Heart right ventricle (tissue), 16 donors: Measurements from ENCODE around the gene PTPRN2. TPM values are rescaled to one million over a fixed set of nuclear protein-coding genes. Genes with fewer than 3 reads are reported as not detected.

ENCODE experiments used
- ATAC-seq, 8 donors: fragments of 200-7000 bp; cut with Tn5 transposase; one replicate each; pipeline ENCODE4 v1.9.1; 2020; ENCODE audit warnings: mild to moderate bottlenecking in 8 of 8, moderate library complexity in 8 of 8, moderate number of reproducible peaks in 1 of 8
- DNase-seq, 2 donors: peaks; one replicate each; pipeline ENCODE4 v3.0.0-alpha.2; 2020
- H3K27ac ChIP-seq, 10 donors: fragments of 200-600 bp; sonication (generic) in 2 of 10; one replicate each; pipeline versions ENCODE4 v1.5.0 to v1.8.0; 2020 to 2022; ENCODE audit warnings: mild to moderate bottlenecking in 3 of 10
- H3K27me3 ChIP-seq, 7 donors: fragments of 200-600 bp; one replicate each; pipeline ENCODE4 v1.8.0; 2021 to 2022; ENCODE audit warnings: mild to moderate bottlenecking in 2 of 7
- H3K36me3 ChIP-seq, 9 donors: fragments of 200-600 bp; sonication (generic) in 1 of 9; one replicate each; pipeline versions ENCODE4 v1.5.0 to v1.8.0; 2020 to 2022; ENCODE audit warnings: mild to moderate bottlenecking in 2 of 9
- H3K4me1 ChIP-seq, 9 donors: fragments of 200-600 bp; sonication (generic) in 1 of 9; one replicate each; pipeline versions ENCODE4 v1.5.0 to v1.8.0; 2020 to 2022; ENCODE audit warnings: mild to moderate bottlenecking in 4 of 9
- H3K4me3 ChIP-seq, 10 donors: fragments of 200-600 bp; sonication (generic) in 2 of 10; one replicate each; pipeline versions ENCODE4 v1.5.0 to v1.8.0; 2020 to 2022; ENCODE audit warnings: mild to moderate bottlenecking in 7 of 10, moderate library complexity in 2 of 10
- H3K9me3 ChIP-seq, 11 donors: fragments of 200-600 bp in 10 of 11; sonication (generic) in 2 of 11; one replicate each; pipeline versions ENCODE4 v1.5.0 to v1.8.0; 2013 to 2022; ENCODE audit warnings: mild to moderate bottlenecking in 2 of 11, control low read depth in 1 of 11, moderate library complexity in 1 of 11
- CTCF ChIP-seq, 9 donors: fragments of 200-600 bp; sonication (generic) in 2 of 9; IDR thresholded peaks; one replicate each; pipeline versions ENCODE4 v1.5.0 to v1.8.0; 2021 to 2022; ENCODE audit warnings: antibody characterized with exemption in 9 of 9, mild to moderate bottlenecking in 5 of 9, moderate library complexity in 1 of 9
- WGBS, 2 donors: extraction: QIAGEN DNeasy Blood & Tissue Kit; methylation state at CpG; one replicate each; pipeline ENCODE4 v1.1.7; 2013; ENCODE audit warnings: inconsistent platforms in 1 of 2; 5-methylcytosine and 5-hydroxymethylcytosine counted together
- intact Hi-C, 10 donors: fragments of 100-400 bp; cut with DNase I; formaldehyde crosslinking; loops; one replicate each; pipeline versions ENCODE4 v1.11.1 to v1.14.2; 2022
- polyA plus RNA-seq, 2 donors: library from polyadenylated mRNA; stranded (reverse); fragments of 200-250 nt; gene quantifications; one replicate each; pipeline ENCODE4 v1.2.3, GENCODE V29; 2013
- total RNA-seq, 10 donors: library from RNA; stranded (reverse); fragmentation: NEBNext Ultra II Directional in 3 of 10; extraction: Animal tissue kit (Norgen Biotek cat#: 25700) in 3 of 10; gene quantifications; one replicate each; pipeline versions ENCODE4 v1.2.1 to v1.2.4, GENCODE V29; 2021 to 2023
- donor health status: Arrhythmogenic right ventricular cardiomyopathy.
- donor health status: ischemic (EF 13 %, LVEDD 7.1; RV severe dilation, severe dysfunction).
- donor health status: healthy with polysubstance abuse.
- donor health status: DM: no; HTN: yes; CAD: no.
- donor health status: DM: no; HTN: no; CAD: no.
- donor health status: ischemic (EF 25% LVEDD 6.9; RV normal size, moderate dysfunction).
- donor health status: ischemic (EF 25% LVEDD 5.7; RV mildly dilated, moderate dysfunction).
- donor health status: healthy.
- donor health status: DM: yes; HTN: yes; CAD: no.
- donor health status: Ischemic cardiomyopathy.
- donor health status: ischemic (EF 35%, LVEDD 5.7; RV mildly dilated, moderate dysfunction).
- donor health status: nonischemic (EF 11% LVEDD 7.7; RV severe dilation, severe dysfunction).
- donor health status: DM: yes; HTN: yes; CAD: no.
- donor health status: PGD.
- donor health status: ischemic (EF 29% LVEDD 5.4; RV normal size, mild dysfunction).
- donor health status: nonischemic (EF 23%, LVEDD 6.1; RV moderate dilation, normal function).

The PTPRN2 gene
- total and polyA plus RNA-seq, 12 donors = 0.82 to 1.8 (median 1.3) TPM

- ATAC-seq = no peak
- Histone ChIP-seq H3K9me3 (peaks cover 0 to 39% (median 7%) of the 10 kb centered on the region in 11 donors), H3K4me3 (no peak overlapping the region), H3K27me3 (peaks cover 0 to 4% (median 0%) of the 10 kb centered on the region in 7 donors), H3K36me3 (no peaks in the 10 kb centered on the region), H3K27ac (no peak overlapping the region), H3K4me1 (no peaks in the 10 kb centered on the region)
- intact Hi-C loops = no loop called here
- 61 to 78% methylated on average over 1 of the region's 1 CpG for WGBS, 2 donors
- no peak for TF ChIP-seq CTCF (IDR thresholded peaks at IDR 0.05)
- no peak for DNase-seq
Measured at GRCh38 chr7:158228131-158228530, 359.5 kb downstream of the PTPRN2 start.

- Histone ChIP-seq H3K4me3 (no peak overlapping the region), H3K27ac (no peak overlapping the region), H3K27me3 (peaks cover 0 to 4% (median 0%) of the 10 kb centered on the region in 7 donors), H3K36me3 (no peaks in the 10 kb centered on the region), H3K4me1 (no peaks in the 10 kb centered on the region), H3K9me3 (peaks cover 0 to 32% (median 7%) of the 10 kb centered on the region in 11 donors)
- DNase-seq (no peak), ATAC-seq (no peak)
- intact Hi-C loops = no loop called here
- WGBS, 2 donors = 80 to 83% methylated on average over 13 of the region's 13 CpGs
- no peak for TF ChIP-seq CTCF (IDR thresholded peaks at IDR 0.05)
Measured at GRCh38 chr7:158227258-158227984, 360.2 kb downstream of the PTPRN2 start.

GRCh38 chr7:158216198-158216597 lies 371.4 kb downstream of the PTPRN2 start:
- peaks cover 0 to 67% (median 20%) of the 10 kb centered on the region in 11 donors for H3K9me3 ChIP-seq
- DNase-seq (no peak), ATAC-seq (no peak)
- intact Hi-C loops = loop anchor here in 1 of 10 donors (5.0 kb wide), 1 partner anchor 391 kb away; no protein-coding TSS in a partner anchor
- no peak for TF ChIP-seq CTCF (IDR thresholded peaks at IDR 0.05)
- H3K27ac ChIP-seq = no peak overlapping the region
- no peaks in the 10 kb centered on the region for H3K36me3 ChIP-seq
- H3K27me3 ChIP-seq = peaks cover 0 to 4% (median 0%) of the 10 kb centered on the region in 7 donors
- no peak overlapping the region for H3K4me3 ChIP-seq
- no peaks in the 10 kb centered on the region for H3K4me1 ChIP-seq

GRCh38 chr7:158209435-158209834 lies 378.2 kb downstream of the PTPRN2 start:
- WGBS, 2 donors = 57 to 75% methylated on average over 1 of the region's 1 CpG
- H3K4me1 ChIP-seq = no peaks in the 10 kb centered on the region

More at GRCh38 chr7:158209435-158209834, 378.2 kb downstream of the PTPRN2 start:
- no peaks in the 10 kb centered on the region for H3K36me3 ChIP-seq
- DNase-seq = no peak
- TF ChIP-seq CTCF (IDR thresholded peaks at IDR 0.05) = no peak
- H3K27ac ChIP-seq = no peak overlapping the region
- H3K27me3 ChIP-seq = peaks cover 0 to 16% (median 12%) of the 10 kb centered on the region in 7 donors
- intact Hi-C loops = no loop called here
- H3K9me3 ChIP-seq = peaks cover 0 to 21% (median 3%) of the 10 kb centered on the region in 11 donors
- H3K4me3 ChIP-seq = no peak overlapping the region
- no peak for ATAC-seq
